ENCODE data around the gene MYO9A.

DNA sequence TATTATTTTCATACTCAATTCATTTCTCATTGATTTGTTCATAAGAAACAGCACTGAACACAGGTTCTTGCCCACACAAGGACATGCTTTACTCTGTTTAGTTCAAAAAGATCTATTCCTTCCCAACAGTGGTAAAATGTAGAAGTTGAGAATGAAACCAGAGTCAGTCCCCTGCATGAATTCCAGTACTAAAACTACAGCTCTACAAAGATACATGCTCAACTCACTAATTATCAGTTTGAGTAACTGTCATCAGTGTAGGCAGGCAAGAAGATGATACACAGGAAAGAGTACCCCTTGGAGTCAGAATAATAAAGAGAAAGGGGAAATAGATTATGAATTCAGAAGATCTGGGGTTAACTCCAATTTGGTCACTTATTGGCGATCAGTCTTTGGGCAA lies 264.4 kb downstream of the MYO9A start:
- TF ChIP-seq, protein P1, sequence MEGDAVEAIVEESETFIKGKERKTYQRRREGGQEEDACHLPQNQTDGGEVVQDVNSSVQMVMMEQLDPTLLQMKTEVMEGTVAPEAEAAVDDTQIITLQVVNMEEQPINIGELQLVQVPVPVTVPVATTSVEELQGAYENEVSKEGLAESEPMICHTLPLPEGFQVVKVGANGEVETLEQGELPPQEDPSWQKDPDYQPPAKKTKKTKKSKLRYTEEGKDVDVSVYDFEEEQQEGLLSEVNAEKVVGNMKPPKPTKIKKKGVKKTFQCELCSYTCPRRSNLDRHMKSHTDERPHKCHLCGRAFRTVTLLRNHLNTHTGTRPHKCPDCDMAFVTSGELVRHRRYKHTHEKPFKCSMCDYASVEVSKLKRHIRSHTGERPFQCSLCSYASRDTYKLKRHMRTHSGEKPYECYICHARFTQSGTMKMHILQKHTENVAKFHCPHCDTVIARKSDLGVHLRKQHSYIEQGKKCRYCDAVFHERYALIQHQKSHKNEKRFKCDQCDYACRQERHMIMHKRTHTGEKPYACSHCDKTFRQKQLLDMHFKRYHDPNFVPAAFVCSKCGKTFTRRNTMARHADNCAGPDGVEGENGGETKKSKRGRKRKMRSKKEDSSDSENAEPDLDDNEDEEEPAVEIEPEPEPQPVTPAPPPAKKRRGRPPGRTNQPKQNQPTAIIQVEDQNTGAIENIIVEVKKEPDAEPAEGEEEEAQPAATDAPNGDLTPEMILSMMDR (IDR thresholded peaks at IDR 0.05) = no peak
- no peak for TF ChIP-seq POLR2AphosphoS5 (IDR thresholded peaks at IDR 0.05; ENCODE audit: low read depth, low read length)

All from Panc1 (cell line).